Type B pancreatic cell (in vitro differentiated cells): ENCODE measurements around the gene HSD17B8. TPM values are rescaled to one million over a fixed set of nuclear protein-coding genes. Genes with fewer than 3 reads are reported as not detected.

Experiments
- DNase-seq: peaks from one replicate; pipeline ENCODE4 v3.0.0; 2021; ENCODE audit warnings: mixed read lengths; ENCODE audit not compliant: unreplicated experiment; ENCODE audit errors: extremely low spot score
- H3K27ac Mint-ChIP-seq: 2 replicates; pipeline ENCODE4 v1.8.0; 2021; ENCODE audit warnings: mild to moderate bottlenecking, mixed read lengths
- H3K27me3 Mint-ChIP-seq: 2 replicates; pipeline ENCODE4 v1.8.0; 2021; ENCODE audit warnings: mixed read lengths
- H3K36me3 Mint-ChIP-seq: 2 replicates; pipeline ENCODE4 v1.8.0; 2021; ENCODE audit warnings: mixed read lengths
- H3K4me1 Mint-ChIP-seq: one replicate; pipeline ENCODE4 v1.8.0; 2021; ENCODE audit warnings: mixed read lengths; ENCODE audit not compliant: unreplicated experiment
- H3K4me3 Mint-ChIP-seq: 2 replicates; pipeline ENCODE4 v1.8.0; 2021; ENCODE audit warnings: mild to moderate bottlenecking, mixed read lengths
- H3K9me3 Mint-ChIP-seq: 2 replicates; pipeline ENCODE4 v1.8.0; 2021; ENCODE audit warnings: mixed read lengths
- CTCF ChIP-seq: fragments of 200-600 bp; sonication (generic); conservative IDR thresholded peaks from 2 replicates; pipeline ENCODE4 v1.5.0; 2021; ENCODE audit warnings: antibody characterized with exemption, mild to moderate bottlenecking
- total RNA-seq: library from RNA; stranded (reverse); gene quantifications from 2 replicates; pipeline ENCODE4 v1.2.1, GENCODE V29; 2021; ENCODE audit warnings: low replicate concordance

HSD17B8 gene
- total RNA-seq, 1 donor from 2014 or later, result 15.7 TPM

- peak overlapping the region; percentile 87 for H3K27ac Mint-ChIP-seq
- H3K36me3 Mint-ChIP-seq, result peaks cover 46% of the 10 kb centered on the region
- DNase-seq, result no peak
- no peak for TF ChIP-seq CTCF
- H3K9me3 Mint-ChIP-seq, result no peaks in the 10 kb centered on the region
- H3K27me3 Mint-ChIP-seq, result no peaks in the 10 kb centered on the region
- H3K4me1 Mint-ChIP-seq, result peaks cover 66% of the 10 kb centered on the region
- peak overlapping the region; percentile 100 for H3K4me3 Mint-ChIP-seq
These were observed 4.7 kb upstream of the HSD17B8 start for GRCh38 chr6:33199687-33200218.

GRCh38 chr6:33200219-33201146 lies 4.0 kb upstream of the HSD17B8 start, which contains the start of the genes RXRB and SLC39A7:
Gene RXRB (minus strand): TSS chr6:33200665. CDS start chr6:33200476, 189 bp downstream.
Gene SLC39A7 (plus strand): TSS chr6:33200867. CDS start chr6:33201246, 379 bp downstream.
- peaks cover 66% of the 10 kb centered on the region for H3K4me1 Mint-ChIP-seq
- TF ChIP-seq CTCF, result no peak
- no peaks in the 10 kb centered on the region for H3K9me3 Mint-ChIP-seq
- no peaks in the 10 kb centered on the region for H3K27me3 Mint-ChIP-seq
- peaks cover 41% of the 10 kb centered on the region for H3K36me3 Mint-ChIP-seq
- peak; percentile 98 for DNase-seq
- H3K4me3 Mint-ChIP-seq, result peak within 1 kb of the TSS; percentile 100
- H3K27ac Mint-ChIP-seq, result peak within 1 kb of the TSS; percentile 99

- Mint-ChIP-seq H3K27ac (peak overlapping the region; percentile 99), H3K36me3 (peaks cover 34% of the 10 kb centered on the region), H3K27me3 (no peaks in the 10 kb centered on the region), H3K4me1 (peaks cover 70% of the 10 kb centered on the region), H3K9me3 (no peaks in the 10 kb centered on the region), H3K4me3 (peak overlapping the region; percentile 100)
- DNase-seq, result no peak
- TF ChIP-seq CTCF, result peak; percentile 33
These were observed 3.3 kb upstream of the HSD17B8 start for GRCh38 chr6:33201147-33201545.

- DNase-seq, result no peak
- no peak for TF ChIP-seq CTCF
- no peaks in the 10 kb centered on the region for H3K27me3 Mint-ChIP-seq
- peak overlapping the region; percentile 100 for H3K4me3 Mint-ChIP-seq
- H3K27ac Mint-ChIP-seq, result peak overlapping the region; percentile 99
- H3K9me3 Mint-ChIP-seq, result no peaks in the 10 kb centered on the region
- peaks cover 75% of the 10 kb centered on the region for H3K4me1 Mint-ChIP-seq
- peaks cover 34% of the 10 kb centered on the region for H3K36me3 Mint-ChIP-seq
These were observed 2.5 kb upstream of the HSD17B8 start for GRCh38 chr6:33201935-33202334.

- Mint-ChIP-seq H3K27ac (peak overlapping the region; percentile 99), H3K36me3 (peaks cover 27% of the 10 kb centered on the region), H3K9me3 (no peaks in the 10 kb centered on the region), H3K4me3 (peak overlapping the region; percentile 100), H3K27me3 (no peaks in the 10 kb centered on the region), H3K4me1 (peaks cover 69% of the 10 kb centered on the region)
- DNase-seq, result no peak
- no peak for TF ChIP-seq CTCF
These were observed 1.7 kb upstream of the HSD17B8 start for GRCh38 chr6:33202799-33203198.
